ENCODE data around the gene DPYSL5.

DNA sequence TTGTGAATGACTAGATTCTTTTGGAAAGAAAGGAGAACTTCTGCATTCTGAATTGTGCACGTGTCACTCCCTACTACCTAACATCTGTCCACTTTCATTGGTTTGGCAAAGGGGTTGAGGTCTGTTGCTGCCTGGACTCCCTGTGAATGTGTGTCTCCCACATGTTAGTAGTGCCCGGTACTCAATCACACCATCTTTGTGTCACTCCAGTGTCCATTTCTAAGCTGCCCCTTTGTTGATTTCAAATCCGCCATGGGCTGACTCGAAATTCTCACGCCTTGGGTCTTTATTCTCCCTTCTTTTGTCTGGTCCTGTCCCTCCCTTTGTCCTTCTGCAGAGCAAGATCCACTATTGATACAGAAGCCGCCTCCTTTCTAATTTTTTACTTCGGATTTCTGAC, 7.5 kb downstream of the DPYSL5 start:
- TF ChIP-seq, protein P1, sequence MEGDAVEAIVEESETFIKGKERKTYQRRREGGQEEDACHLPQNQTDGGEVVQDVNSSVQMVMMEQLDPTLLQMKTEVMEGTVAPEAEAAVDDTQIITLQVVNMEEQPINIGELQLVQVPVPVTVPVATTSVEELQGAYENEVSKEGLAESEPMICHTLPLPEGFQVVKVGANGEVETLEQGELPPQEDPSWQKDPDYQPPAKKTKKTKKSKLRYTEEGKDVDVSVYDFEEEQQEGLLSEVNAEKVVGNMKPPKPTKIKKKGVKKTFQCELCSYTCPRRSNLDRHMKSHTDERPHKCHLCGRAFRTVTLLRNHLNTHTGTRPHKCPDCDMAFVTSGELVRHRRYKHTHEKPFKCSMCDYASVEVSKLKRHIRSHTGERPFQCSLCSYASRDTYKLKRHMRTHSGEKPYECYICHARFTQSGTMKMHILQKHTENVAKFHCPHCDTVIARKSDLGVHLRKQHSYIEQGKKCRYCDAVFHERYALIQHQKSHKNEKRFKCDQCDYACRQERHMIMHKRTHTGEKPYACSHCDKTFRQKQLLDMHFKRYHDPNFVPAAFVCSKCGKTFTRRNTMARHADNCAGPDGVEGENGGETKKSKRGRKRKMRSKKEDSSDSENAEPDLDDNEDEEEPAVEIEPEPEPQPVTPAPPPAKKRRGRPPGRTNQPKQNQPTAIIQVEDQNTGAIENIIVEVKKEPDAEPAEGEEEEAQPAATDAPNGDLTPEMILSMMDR (IDR thresholded peaks at IDR 0.05): no peak
- no peak for TF ChIP-seq POLR2A (IDR thresholded peaks at IDR 0.05)
- no peak for TF ChIP-seq POLR2AphosphoS5 (IDR thresholded peaks at IDR 0.05)
